Limb (tissue), 2 donors: ENCODE data around the gene STIM1.
"Not testable (repeated sequence)": the region's sequence is repeated elsewhere in the genome, so short reads cannot be mapped to it uniquely, and the experiment has no call there.

Experiments
- DNase-seq, 2 donors: peaks; one replicate each; pipeline ENCODE4 v3.0.0-alpha.2; 2016; ENCODE audit errors: extremely low spot score in 2 of 2

STIM1 gene

GRCh38 chr11:3972431-3972830 is 117.0 kb downstream of the STIM1 start:
- DNase-seq, result no peak

GRCh38 chr11:3977078-3977477 is 121.6 kb downstream of the STIM1 start:
- no peak for DNase-seq

- DNase-seq, result no peak
These were observed 125.7 kb downstream of the STIM1 start for GRCh38 chr11:3981084-3981633.

GRCh38 chr11:3982431-3982830 is 127.0 kb downstream of the STIM1 start:
- DNase-seq, result no peak

- no peak for DNase-seq
These were observed 127.6 kb downstream of the STIM1 start for GRCh38 chr11:3983101-3983500.

- DNase-seq, result no peak
These were observed 129.4 kb downstream of the STIM1 start for GRCh38 chr11:3984896-3985295.

- no peak for DNase-seq
These were observed 130.2 kb downstream of the STIM1 start for GRCh38 chr11:3985631-3986030.

- no peak for DNase-seq
These were observed 130.8 kb downstream of the STIM1 start for GRCh38 chr11:3986301-3986700.

GRCh38 chr11:3989276-3989920 is 133.9 kb downstream of the STIM1 start:
- DNase-seq, result peak in 1 of 2 donors; percentile 34

- no peak for DNase-seq
These were observed 134.4 kb downstream of the STIM1 start for GRCh38 chr11:3989921-3990290.

- DNase-seq, result no peak
These were observed 134.9 kb downstream of the STIM1 start for GRCh38 chr11:3990406-3990805.

GRCh38 chr11:3992964-3993363 is 137.5 kb downstream of the STIM1 start:
- no peak for DNase-seq

GRCh38 chr11:3994030-3994640 is 138.7 kb downstream of the STIM1 start:
- no peak for DNase-seq

- DNase-seq, result no peak
These were observed 139.8 kb downstream of the STIM1 start for GRCh38 chr11:3995307-3995706.

GRCh38 chr11:3995949-3996554 is 140.6 kb downstream of the STIM1 start:
- no peak for DNase-seq

- DNase-seq, result no peak
These were observed 141.2 kb downstream of the STIM1 start for GRCh38 chr11:3996651-3997050.

- not testable (repeated sequence) for DNase-seq
These were observed 149.3 kb downstream of the STIM1 start for GRCh38 chr11:4004753-4005152.

- DNase-seq, result no peak
These were observed 151.6 kb downstream of the STIM1 start for GRCh38 chr11:4006946-4007680.

GRCh38 chr11:4008116-4008515 is 152.7 kb downstream of the STIM1 start:
- DNase-seq, result no peak

GRCh38 chr11:4016602-4017001 is 161.1 kb downstream of the STIM1 start:
- DNase-seq, result not testable (repeated sequence)

- no peak for DNase-seq
These were observed 161.7 kb downstream of the STIM1 start for GRCh38 chr11:4017129-4017528.

GRCh38 chr11:4018641-4019040 is 163.2 kb downstream of the STIM1 start:
- DNase-seq, result no peak
